ENCODE measurements around the gene TUBGCP2. TPM values are rescaled to one million over a fixed set of nuclear protein-coding genes. Genes with fewer than 3 reads are reported as not detected.

Gene TUBGCP2
- total RNA-seq, 4 donors from 2014 or later: 41.1 to 75.7 (median 43.5) TPM

GRCh38 chr10:133355266-133355665 is 46.6 kb upstream of the TUBGCP2 start:
- DNase-seq (ENCODE audit: low spot score in 2 of 2): no peak
- 89 to 91% methylated on average over 6 of the region's 6 CpGs for WGBS, 2 donors
- TF ChIP-seq POLR2A (IDR thresholded peaks at IDR 0.05): no peak
- no peak for TF ChIP-seq CTCF (IDR thresholded peaks at IDR 0.05)
- intact Hi-C loops (cut with DNase I; ENCODE audit: low total_unique reads): no loop called here
- no peak overlapping the region for H3K4me3 ChIP-seq (ENCODE audit: low read depth, poor library complexity, severe bottlenecking)

- intact Hi-C loops (cut with DNase I; ENCODE audit: low total_unique reads): no loop called here
- H3K4me3 ChIP-seq (ENCODE audit: low read depth, poor library complexity, severe bottlenecking): no peak overlapping the region
- DNase-seq (ENCODE audit: low spot score in 2 of 2): no peak
- no peak for TF ChIP-seq POLR2A (IDR thresholded peaks at IDR 0.05)
- TF ChIP-seq CTCF (IDR thresholded peaks at IDR 0.05): no peak
- 89 to 93% methylated on average over 12 to 14 of the region's 14 CpGs for WGBS, 2 donors
Measured at GRCh38 chr10:133354672-133355240, 46.1 kb upstream of the TUBGCP2 start.

GRCh38 chr10:133353988-133354605 is 45.4 kb upstream of the TUBGCP2 start:
- DNase-seq (ENCODE audit: low spot score in 2 of 2): no peak
- intact Hi-C loops (cut with DNase I; ENCODE audit: low total_unique reads): no loop called here
- WGBS, 2 donors: 84 to 88% methylated on average over 13 to 16 of the region's 16 CpGs
- TF ChIP-seq POLR2A (IDR thresholded peaks at IDR 0.05) (no peak), CTCF (IDR thresholded peaks at IDR 0.05) (no peak)
- H3K4me3 ChIP-seq (ENCODE audit: low read depth, poor library complexity, severe bottlenecking): no peak overlapping the region

GRCh38 chr10:133353202-133353959 is 44.7 kb upstream of the TUBGCP2 start:
- no peak for DNase-seq (ENCODE audit: low spot score in 2 of 2)
- intact Hi-C loops (cut with DNase I; ENCODE audit: low total_unique reads): no loop called here
- TF ChIP-seq CTCF (IDR thresholded peaks at IDR 0.05): no peak
- no peak for TF ChIP-seq POLR2A (IDR thresholded peaks at IDR 0.05)
- H3K4me3 ChIP-seq (ENCODE audit: low read depth, poor library complexity, severe bottlenecking): no peak overlapping the region
- WGBS, 2 donors: 57 to 60% methylated on average over 15 to 16 of the region's 16 CpGs

- WGBS, 2 donors: 66 to 86% methylated on average over 14 to 20 of the region's 24 CpGs
- DNase-seq (ENCODE audit: low spot score in 2 of 2): no peak
- intact Hi-C loops (cut with DNase I; ENCODE audit: low total_unique reads): no loop called here
- TF ChIP-seq CTCF (IDR thresholded peaks at IDR 0.05): no peak
- TF ChIP-seq POLR2A (IDR thresholded peaks at IDR 0.05): no peak
- no peak overlapping the region for H3K4me3 ChIP-seq (ENCODE audit: low read depth, poor library complexity, severe bottlenecking)
Measured at GRCh38 chr10:133351408-133352318, 43.0 kb upstream of the TUBGCP2 start.
